ENCODE data around the gene F5. TPM values are rescaled to one million over a fixed set of nuclear protein-coding genes. Genes with fewer than 3 reads are reported as not detected.

Gene F5
- total and polyA plus RNA-seq, 9 of the 15 experiments (the other 6 are each of a cell fraction or from before 2014, with no cell fraction given) = 0.03 to 0.13 TPM; not detected in 7

GRCh38 chr1:169601096-169601881, 15.0 kb upstream of the F5 start (continued):
- no peak for TF ChIP-seq E2F4 (CRISPR knock-in tag; IDR thresholded peaks at IDR 0.05; ENCODE audit: low read depth)
- 0 out of 2 replicates have a peak, but pooled peaks have one; percentile 33 for TF ChIP-seq PREB (CRISPR knock-in tag; IDR thresholded peaks at IDR 0.05)
- no peak for TF ChIP-seq MTA2 (IDR thresholded peaks at IDR 0.05; ENCODE audit: low read depth)
- TF ChIP-seq RREB1 (CRISPR knock-in tag; IDR thresholded peaks at IDR 0.05) = no peak
- TF ChIP-seq SMAD3 (CRISPR knock-in tag; conservative IDR thresholded peaks at IDR 0.05) = no peak
- TF ChIP-seq ZFX (CRISPR knock-in tag; IDR thresholded peaks at IDR 0.05) = no peak
- no peak for TF ChIP-seq FIP1L1 (IDR thresholded peaks at IDR 0.05; ENCODE audit: low read depth, low read length, poor library complexity, severe bottlenecking)
- TF ChIP-seq REST (IDR thresholded peaks at IDR 0.05; ENCODE audit: borderline replicate concordance) = peak; percentile 51; the same call in 1 of the 2 replicates
- no peak for TF ChIP-seq REST (CRISPR knock-in tag; IDR thresholded peaks at IDR 0.05; ENCODE audit: low read depth)
- TF ChIP-seq HDAC3 (IDR thresholded peaks at IDR 0.05; ENCODE audit: borderline replicate concordance, partially characterized antibody) = no peak
